Gastroesophageal sphincter (tissue), 3 donors: Measurements from ENCODE around the gene FCHO1.

Experiments
- EP300 ChIP-seq: sonication (generic); formaldehyde crosslinking; IDR thresholded peaks from one replicate; pipeline ENCODE4 v1.6.1; 2017; ENCODE audit warnings: antibody characterized with exemption, mild to moderate bottlenecking
- POLR2A ChIP-seq, 2 donors: fragments of 450-650 bp; IDR thresholded peaks; one replicate each; pipeline ENCODE4 v1.6.1; 2017; ENCODE audit warnings: antibody characterized with exemption in 2 of 2, mild to moderate bottlenecking in 2 of 2, moderate library complexity in 1 of 2
- POLR2AphosphoS5 ChIP-seq: sonication (generic); formaldehyde crosslinking; IDR thresholded peaks from one replicate; pipeline ENCODE4 v1.6.1; 2017; ENCODE audit warnings: antibody characterized with exemption
- TF ChIP-seq, protein P1 (sequence below), 4 experiments: fragments of 200-600 bp in 2 of 4; fragments of 450-650 bp in 2 of 4; sonication (generic) in 1 of 4; IDR thresholded peaks; one replicate each; pipeline ENCODE4 v1.5.1; 2017 to 2019; ENCODE audit warnings: antibody characterized with exemption in 4 of 4, mild to moderate bottlenecking in 2 of 4, moderate library complexity in 2 of 4

- TF ChIP-seq POLR2AphosphoS5 (no peak), POLR2A (IDR thresholded peaks at IDR 0.05) (no peak), EP300 (no peak)
- TF ChIP-seq, protein P1, sequence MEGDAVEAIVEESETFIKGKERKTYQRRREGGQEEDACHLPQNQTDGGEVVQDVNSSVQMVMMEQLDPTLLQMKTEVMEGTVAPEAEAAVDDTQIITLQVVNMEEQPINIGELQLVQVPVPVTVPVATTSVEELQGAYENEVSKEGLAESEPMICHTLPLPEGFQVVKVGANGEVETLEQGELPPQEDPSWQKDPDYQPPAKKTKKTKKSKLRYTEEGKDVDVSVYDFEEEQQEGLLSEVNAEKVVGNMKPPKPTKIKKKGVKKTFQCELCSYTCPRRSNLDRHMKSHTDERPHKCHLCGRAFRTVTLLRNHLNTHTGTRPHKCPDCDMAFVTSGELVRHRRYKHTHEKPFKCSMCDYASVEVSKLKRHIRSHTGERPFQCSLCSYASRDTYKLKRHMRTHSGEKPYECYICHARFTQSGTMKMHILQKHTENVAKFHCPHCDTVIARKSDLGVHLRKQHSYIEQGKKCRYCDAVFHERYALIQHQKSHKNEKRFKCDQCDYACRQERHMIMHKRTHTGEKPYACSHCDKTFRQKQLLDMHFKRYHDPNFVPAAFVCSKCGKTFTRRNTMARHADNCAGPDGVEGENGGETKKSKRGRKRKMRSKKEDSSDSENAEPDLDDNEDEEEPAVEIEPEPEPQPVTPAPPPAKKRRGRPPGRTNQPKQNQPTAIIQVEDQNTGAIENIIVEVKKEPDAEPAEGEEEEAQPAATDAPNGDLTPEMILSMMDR (IDR thresholded peaks at IDR 0.05), result no peak
Measured at GRCh38 chr19:17794731-17795494, 43.6 kb downstream of the FCHO1 start, which contains the start of gene B3GNT3.
